GM13977 (cell line): ENCODE data around the gene CFAP61.

Source experiments
- DNase-seq: peaks from one replicate; pipeline ENCODE4 v3.0.0; 2012; ENCODE audit warnings: low spot score
- in situ Hi-C: fragments of 300-500 bp; cut with MboI; formaldehyde crosslinking; loops from one replicate; pipeline ENCODE4 v1.12.0; 2022; ENCODE audit warnings: low sequenced_read_pairs, low pct_unique_long_range_greater_than_20kb, mixed read lengths, inconsistent platforms; ENCODE audit not compliant: unreplicated experiment
- TF ChIP-seq, protein P1 (sequence below): IDR thresholded peaks from 2 replicates; pipeline ENCODE4 v1.5.1; 2012; ENCODE audit warnings: mild to moderate bottlenecking, control low read depth; ENCODE audit not compliant: insufficient read depth; ENCODE audit errors: extremely low read depth, missing control alignments

Gene CFAP61

DNA sequence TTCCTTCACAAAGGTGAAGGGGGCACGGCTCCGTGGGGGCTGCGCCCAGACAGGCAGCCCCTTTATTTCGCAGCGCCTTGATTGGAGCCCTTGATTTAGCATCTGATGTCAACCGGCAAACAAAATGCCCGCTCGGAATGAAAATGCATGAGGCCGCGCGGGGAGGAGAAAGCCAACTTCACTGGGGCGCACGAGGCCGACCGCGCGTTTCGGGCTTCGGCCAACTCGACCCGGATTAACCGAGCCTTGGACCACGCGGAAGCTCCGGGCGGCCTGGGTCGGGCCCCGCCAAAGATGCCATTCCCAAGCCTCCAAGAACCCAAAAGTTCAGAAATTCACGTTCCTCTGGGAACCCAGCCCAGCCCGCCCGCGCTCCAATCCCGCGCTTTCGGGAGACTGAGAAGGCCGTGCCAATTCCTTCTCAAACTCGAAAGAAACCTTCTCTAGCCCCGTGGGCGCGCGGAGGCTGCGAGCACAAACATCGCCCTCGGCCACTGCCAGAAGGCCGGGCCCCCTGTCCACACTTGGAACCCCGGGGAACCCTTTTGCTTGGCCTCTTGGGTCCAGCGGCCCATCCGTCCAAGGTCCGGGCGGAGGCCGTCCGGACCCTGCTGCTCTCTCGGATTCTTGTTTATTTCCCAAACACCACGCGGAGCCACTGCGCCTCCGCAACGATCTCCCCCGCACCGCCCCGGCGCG lies 314.7 kb downstream of the CFAP61 start:
- DNase-seq, result no peak
- TF ChIP-seq, protein P1, sequence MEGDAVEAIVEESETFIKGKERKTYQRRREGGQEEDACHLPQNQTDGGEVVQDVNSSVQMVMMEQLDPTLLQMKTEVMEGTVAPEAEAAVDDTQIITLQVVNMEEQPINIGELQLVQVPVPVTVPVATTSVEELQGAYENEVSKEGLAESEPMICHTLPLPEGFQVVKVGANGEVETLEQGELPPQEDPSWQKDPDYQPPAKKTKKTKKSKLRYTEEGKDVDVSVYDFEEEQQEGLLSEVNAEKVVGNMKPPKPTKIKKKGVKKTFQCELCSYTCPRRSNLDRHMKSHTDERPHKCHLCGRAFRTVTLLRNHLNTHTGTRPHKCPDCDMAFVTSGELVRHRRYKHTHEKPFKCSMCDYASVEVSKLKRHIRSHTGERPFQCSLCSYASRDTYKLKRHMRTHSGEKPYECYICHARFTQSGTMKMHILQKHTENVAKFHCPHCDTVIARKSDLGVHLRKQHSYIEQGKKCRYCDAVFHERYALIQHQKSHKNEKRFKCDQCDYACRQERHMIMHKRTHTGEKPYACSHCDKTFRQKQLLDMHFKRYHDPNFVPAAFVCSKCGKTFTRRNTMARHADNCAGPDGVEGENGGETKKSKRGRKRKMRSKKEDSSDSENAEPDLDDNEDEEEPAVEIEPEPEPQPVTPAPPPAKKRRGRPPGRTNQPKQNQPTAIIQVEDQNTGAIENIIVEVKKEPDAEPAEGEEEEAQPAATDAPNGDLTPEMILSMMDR, result no peak
- in situ Hi-C loops, result loop anchor here (10.0 to 25.0 kb wide), 3 partner anchors 198 to 1145 kb away; partner anchors contain the start of genes LINC00237 and NKX2-2

DNA sequence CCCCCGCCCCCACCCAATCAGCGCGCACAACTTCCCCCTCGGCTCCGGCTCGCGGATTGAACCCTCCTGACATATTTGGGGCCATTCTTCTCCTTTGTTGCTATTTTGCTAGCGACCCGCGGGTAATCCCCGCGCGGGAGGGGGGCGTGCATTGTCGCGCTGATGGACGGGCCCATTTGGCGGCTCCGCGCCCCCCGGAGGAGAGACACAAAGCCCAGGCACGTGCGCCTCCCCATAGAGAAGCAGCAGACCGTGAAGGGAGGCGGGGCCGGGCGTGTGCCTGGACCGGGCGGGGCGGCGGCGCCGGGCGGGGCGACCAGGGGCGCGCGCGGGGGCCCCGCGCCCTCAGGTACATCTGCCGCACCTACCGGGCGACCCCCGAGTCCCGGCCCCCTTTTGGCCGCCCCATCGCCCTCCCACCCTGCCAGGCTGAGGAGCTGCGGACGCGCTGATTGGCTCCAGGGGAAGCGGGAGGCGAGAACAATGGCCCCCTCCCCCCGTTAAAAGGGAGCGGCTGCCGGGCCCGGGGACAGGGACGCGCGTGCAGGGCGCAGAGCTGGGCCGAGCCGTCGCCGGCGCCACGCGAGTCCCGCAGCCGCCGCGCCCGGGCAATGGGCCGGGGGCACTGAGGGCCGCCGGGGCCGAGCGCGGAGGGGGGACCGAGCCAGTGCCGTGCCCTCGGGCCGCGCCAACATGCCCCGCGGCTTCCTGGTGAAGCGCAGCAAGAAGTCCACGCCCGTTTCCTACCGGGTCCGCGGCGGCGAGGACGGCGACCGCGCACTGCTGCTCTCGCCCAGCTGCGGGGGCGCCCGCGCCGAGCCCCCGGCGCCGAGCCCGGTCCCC lies 315.5 kb downstream of the CFAP61 start, which contains the start of gene INSM1:
TSS of gene INSM1 (plus strand) at position 530 of the 843 bp plus-strand sequence. CDS start at position 694, 164 bp downstream.
- peak; percentile 63 for DNase-seq
- in situ Hi-C loops, result loop anchor here (10.0 to 25.0 kb wide), 3 partner anchors 197 to 1145 kb away; partner anchors contain the start of genes LINC00237 and NKX2-2

DNA sequence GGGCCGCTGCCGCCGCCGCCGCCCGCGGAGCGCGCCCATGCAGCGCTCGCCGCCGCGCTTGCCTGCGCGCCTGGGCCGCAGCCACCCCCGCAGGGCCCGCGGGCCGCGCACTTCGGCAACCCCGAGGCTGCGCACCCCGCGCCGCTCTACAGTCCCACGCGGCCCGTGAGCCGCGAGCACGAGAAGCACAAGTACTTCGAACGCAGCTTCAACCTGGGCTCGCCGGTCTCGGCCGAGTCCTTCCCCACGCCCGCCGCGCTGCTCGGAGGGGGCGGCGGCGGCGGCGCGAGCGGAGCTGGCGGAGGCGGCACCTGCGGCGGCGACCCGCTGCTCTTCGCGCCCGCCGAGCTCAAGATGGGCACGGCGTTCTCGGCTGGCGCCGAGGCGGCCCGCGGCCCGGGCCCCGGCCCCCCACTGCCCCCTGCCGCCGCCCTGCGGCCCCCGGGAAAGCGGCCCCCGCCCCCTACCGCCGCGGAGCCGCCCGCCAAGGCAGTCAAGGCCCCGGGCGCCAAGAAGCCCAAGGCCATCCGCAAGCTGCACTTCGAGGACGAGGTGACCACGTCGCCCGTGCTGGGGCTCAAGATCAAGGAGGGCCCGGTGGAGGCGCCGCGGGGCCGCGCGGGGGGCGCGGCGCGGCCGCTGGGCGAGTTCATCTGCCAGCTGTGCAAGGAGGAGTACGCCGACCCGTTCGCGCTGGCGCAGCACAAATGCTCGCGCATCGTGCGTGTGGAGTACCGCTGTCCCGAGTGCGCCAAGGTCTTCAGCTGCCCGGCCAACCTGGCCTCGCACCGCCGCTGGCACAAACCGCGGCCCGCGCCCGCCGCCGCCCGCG lies 316.3 kb downstream of the CFAP61 start:
- peak; percentile 61 for DNase-seq
- in situ Hi-C loops, result loop anchor here (10.0 to 25.0 kb wide), 3 partner anchors 196 to 1144 kb away; partner anchors contain the start of genes LINC00237 and NKX2-2
- TF ChIP-seq, protein P1, result no peak

More for the DNA sequence above, 315.5 kb downstream of the CFAP61 start, which contains the start of gene INSM1:
- TF ChIP-seq, protein P1, result no peak

DNA sequence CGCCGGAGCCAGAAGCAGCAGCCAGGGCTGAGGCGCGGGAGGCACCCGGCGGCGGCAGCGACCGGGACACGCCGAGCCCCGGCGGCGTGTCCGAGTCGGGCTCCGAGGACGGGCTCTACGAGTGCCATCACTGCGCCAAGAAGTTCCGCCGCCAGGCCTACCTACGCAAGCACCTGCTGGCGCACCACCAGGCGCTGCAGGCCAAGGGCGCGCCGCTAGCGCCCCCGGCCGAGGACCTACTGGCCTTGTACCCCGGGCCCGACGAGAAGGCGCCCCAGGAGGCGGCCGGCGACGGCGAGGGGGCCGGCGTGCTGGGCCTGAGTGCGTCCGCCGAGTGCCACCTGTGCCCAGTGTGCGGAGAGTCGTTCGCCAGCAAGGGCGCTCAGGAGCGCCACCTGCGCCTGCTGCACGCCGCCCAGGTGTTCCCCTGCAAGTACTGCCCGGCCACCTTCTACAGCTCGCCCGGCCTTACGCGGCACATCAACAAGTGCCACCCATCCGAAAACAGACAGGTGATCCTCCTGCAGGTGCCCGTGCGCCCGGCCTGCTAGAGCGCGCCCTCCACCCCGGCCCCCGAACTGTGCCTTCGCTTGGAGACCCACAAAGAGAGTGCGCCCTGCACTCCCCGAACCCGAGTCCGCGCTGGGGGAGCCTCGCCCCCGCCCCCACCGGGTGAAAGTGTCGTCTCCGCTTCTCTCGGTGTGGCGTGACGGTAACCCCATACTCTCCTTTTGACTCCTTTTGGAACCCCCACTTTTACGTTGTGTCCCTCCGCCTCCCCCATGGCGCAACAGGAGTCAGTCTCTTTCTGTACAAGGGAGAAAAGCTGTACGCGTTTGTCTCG lies 317.1 kb downstream of the CFAP61 start:
- no peak for DNase-seq
- in situ Hi-C loops, result loop anchor here (10.0 to 25.0 kb wide), 3 partner anchors 195 to 1143 kb away; partner anchors contain the start of genes LINC00237 and NKX2-2
- TF ChIP-seq, protein P1, result no peak

DNA sequence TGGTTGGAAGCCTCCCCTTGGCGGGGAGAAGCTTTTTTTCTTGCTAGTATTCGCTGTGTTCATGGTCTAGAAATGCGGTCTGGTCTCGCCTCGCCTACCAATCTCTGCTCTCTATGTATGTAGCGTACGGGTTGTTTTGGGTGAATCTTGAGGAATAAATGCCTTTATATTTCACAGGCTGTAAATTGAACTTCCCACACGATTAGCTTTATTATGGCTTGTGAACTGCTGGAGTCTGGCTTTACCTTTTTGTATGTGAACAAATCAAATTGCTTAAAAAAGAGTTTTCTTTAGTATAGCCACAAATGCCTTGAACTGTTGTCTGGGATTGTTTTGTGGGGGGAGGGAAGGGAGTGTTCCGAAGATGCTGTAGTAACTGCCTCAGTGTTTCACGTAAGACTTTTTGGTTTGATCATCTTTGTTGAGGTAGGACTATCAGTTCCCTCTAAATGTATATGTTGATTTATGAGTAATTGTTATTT lies 317.8 kb downstream of the CFAP61 start:
- no peak for DNase-seq
- in situ Hi-C loops, result loop anchor here (25.0 kb wide), 2 partner anchors 742 to 1142 kb away; partner anchors contain the start of genes LINC00237 and NKX2-2
- TF ChIP-seq, protein P1, result no peak
